Psoas muscle (tissue), 8 donors: Measurements from ENCODE around the gene TGM2. TPM values are rescaled to one million over a fixed set of nuclear protein-coding genes. Genes with fewer than 3 reads are reported as not detected.
A peak's percentile ranks its signal among the peaks of the same experiment; 100 is the strongest.

ENCODE experiments used
- ATAC-seq, 4 donors: fragments of 200-7000 bp; cut with Tn5 transposase; one replicate each; pipeline ENCODE4 v1.9.1; 2020; ENCODE audit warnings: moderate library complexity in 3 of 4, mild to moderate bottlenecking in 2 of 4
- DNase-seq, 2 donors: peaks; one replicate each; pipeline ENCODE4 v3.0.0-alpha.2; 2020
- H3K27ac ChIP-seq: fragments of 200-600 bp; one replicate; pipeline ENCODE4 v1.8.0; 2022
- H3K27me3 ChIP-seq, 3 donors: fragments of 200-600 bp in 1 of 3; one replicate each; pipeline versions ENCODE4 v1.6.1 to v1.8.0; 2013 to 2022; ENCODE audit warnings: low read length in 2 of 3, mild to moderate bottlenecking in 2 of 3, moderate library complexity in 1 of 3; ENCODE audit not compliant: insufficient read depth in 3 of 3
- H3K36me3 ChIP-seq, 2 donors: fragments of 200-600 bp in 1 of 2; one replicate each; pipeline versions ENCODE4 v1.6.1 to v1.8.0; 2013 to 2022; ENCODE audit warnings: low read depth in 1 of 2, mild to moderate bottlenecking in 1 of 2, moderate library complexity in 1 of 2; ENCODE audit not compliant: insufficient read depth in 1 of 2
- H3K4me1 ChIP-seq: fragments of 200-600 bp; one replicate; pipeline ENCODE4 v1.8.0; 2022
- H3K4me3 ChIP-seq: fragments of 200-600 bp; one replicate; pipeline ENCODE4 v1.8.0; 2022; ENCODE audit warnings: mild to moderate bottlenecking
- H3K9me3 ChIP-seq: fragments of 200-600 bp; one replicate; pipeline ENCODE4 v1.8.0; 2022
- WGBS, 3 donors: extraction: QIAGEN DNeasy Blood & Tissue Kit; methylation state at CpG; one replicate each; pipeline versions ENCODE4 v1.1.6 to v1.1.7; 2013; 5-methylcytosine and 5-hydroxymethylcytosine counted together
- intact Hi-C, 2 donors: fragments of 100-400 bp; cut with DNase I; formaldehyde crosslinking; loops; one replicate each; pipeline versions ENCODE4 v1.11.0 to v1.14.2; 2022
- polyA plus RNA-seq, 3 donors: library from polyadenylated mRNA; stranded (reverse); fragments of 200-250 nt; gene quantifications; one replicate each; pipeline ENCODE4 v1.2.3, GENCODE V29; 2013
- total RNA-seq, 4 donors: library from RNA; stranded (reverse); fragmentation: NEBNext Ultra II Directional in 2 of 4; extraction: Animal tissue kit (Norgen Biotek cat#: 25700) in 2 of 4; gene quantifications; one replicate each; pipeline versions ENCODE4 v1.2.1 to v1.2.4, GENCODE V29; 2021 to 2023
- TF ChIP-seq, protein P1 (sequence below): fragments of 200-600 bp; IDR thresholded peaks from one replicate; pipeline ENCODE4 v1.8.0; 2022; ENCODE audit warnings: antibody characterized with exemption
- donor health status: healthy with polysubstance abuse.
- donor health status: DM: no; HTN: no; CAD: no; lungs with moderate emphysema.
- donor health status: Bipolar disorder and iron deficiency.
- donor health status: healthy.
- donor health status: DM: yes; HTN: yes; CAD: no.
- donor health status: DM: no; HTN: no; CAD: no.
- donor health status: DM: no; HTN: no; CAD: no.
- donor health status: DM: yes; HTN: yes; CAD: no.

Gene TGM2
- total and polyA plus RNA-seq, 7 donors: 23.6 to 235 (median 117) TPM

DNA sequence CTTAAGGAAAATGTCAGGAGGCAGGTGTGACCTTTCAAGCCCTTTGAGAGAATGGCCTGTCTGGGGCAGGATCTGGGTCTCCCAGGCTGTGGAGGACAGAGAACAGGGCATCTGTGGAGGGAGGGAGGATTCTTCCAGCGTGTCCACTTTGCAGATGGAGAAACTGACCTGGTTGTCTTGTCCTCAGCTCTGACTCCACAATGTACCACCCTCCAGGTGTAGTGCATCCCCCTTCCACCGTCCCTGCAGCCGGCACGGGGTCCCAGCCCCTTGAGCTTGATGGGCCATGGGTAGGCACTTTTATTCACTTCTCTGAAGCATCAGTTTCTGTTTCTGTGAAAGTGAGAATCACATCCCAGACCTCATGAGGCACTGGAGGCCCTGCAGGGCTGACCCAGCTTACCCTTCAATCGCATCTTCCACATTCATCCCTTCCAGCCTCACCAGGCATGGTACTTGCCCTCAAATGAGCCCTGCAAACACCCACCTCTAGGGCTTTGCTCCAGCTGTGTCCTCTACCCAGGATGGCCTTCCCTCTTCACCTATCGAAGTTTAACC is 4.6 kb upstream of the TGM2 start:
- no peak overlapping the region for H3K27ac ChIP-seq
- H3K27me3 ChIP-seq: peaks cover 0 to 8% (median 0%) of the 10 kb centered on the region in 3 donors
- peaks cover 8% of the 10 kb centered on the region for H3K4me1 ChIP-seq
- no peaks in the 10 kb centered on the region for H3K36me3 ChIP-seq
- H3K4me3 ChIP-seq: no peak overlapping the region
- no peaks in the 10 kb centered on the region for H3K9me3 ChIP-seq
- TF ChIP-seq, protein P1, sequence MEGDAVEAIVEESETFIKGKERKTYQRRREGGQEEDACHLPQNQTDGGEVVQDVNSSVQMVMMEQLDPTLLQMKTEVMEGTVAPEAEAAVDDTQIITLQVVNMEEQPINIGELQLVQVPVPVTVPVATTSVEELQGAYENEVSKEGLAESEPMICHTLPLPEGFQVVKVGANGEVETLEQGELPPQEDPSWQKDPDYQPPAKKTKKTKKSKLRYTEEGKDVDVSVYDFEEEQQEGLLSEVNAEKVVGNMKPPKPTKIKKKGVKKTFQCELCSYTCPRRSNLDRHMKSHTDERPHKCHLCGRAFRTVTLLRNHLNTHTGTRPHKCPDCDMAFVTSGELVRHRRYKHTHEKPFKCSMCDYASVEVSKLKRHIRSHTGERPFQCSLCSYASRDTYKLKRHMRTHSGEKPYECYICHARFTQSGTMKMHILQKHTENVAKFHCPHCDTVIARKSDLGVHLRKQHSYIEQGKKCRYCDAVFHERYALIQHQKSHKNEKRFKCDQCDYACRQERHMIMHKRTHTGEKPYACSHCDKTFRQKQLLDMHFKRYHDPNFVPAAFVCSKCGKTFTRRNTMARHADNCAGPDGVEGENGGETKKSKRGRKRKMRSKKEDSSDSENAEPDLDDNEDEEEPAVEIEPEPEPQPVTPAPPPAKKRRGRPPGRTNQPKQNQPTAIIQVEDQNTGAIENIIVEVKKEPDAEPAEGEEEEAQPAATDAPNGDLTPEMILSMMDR: no peak
- WGBS, 3 donors: 85 to 91% (median 90%) methylated on average over 6 of the region's 6 CpGs
- intact Hi-C loops: loop anchor here (5.0 to 10.0 kb wide), 3 partner anchors 48 to 275 kb away; no protein-coding TSS in a partner anchor
- DNase-seq (no peak), ATAC-seq (no peak)

DNA sequence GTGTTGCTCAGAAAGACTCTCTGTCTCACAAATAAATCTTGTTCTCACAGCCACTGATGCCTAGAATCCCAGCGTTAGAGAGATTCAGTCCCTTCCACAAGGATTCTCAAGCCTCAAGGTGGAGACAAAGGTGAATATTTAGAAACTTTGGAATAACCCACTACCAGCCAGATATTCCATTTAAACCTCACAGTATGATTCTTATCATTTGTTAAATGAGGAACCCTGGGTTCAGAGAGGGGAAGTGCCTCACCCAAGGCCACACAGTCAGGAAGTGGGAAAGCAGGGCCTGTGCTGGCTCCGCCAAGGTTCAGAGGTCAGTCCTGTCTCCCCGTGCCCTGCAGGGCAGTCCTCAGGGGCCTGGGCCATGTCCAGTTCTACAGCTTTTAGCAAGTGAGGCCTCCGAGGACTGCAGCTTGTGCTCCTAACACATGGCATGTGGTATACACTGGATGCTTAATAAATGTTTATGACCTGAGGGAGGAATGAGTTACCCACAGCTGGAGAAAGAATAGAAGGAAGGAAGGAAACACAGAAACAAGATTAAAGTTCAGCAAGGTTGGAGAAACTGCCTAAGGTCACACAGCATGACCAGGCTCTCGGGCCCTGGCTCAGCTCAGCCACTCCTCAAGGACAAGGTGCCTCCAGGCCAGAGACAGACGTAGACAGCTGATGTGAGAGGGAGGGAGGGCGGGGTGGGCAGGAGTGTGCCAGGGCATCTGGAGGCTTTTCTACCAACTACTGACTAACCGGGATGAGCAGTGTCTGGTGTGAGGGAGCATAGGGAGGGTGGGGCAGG is 3.9 kb upstream of the TGM2 start:
- intact Hi-C loops: loop anchor here in 1 of 2 donors (5.0 to 10.0 kb wide), 2 partner anchors 53 to 274 kb away; no protein-coding TSS in a partner anchor
- 67 to 79% (median 71%) methylated on average over 7 to 8 of the region's 8 CpGs for WGBS, 3 donors
- H3K36me3 ChIP-seq: no peaks in the 10 kb centered on the region
- DNase-seq: peak; percentile 44 to 67
- H3K27me3 ChIP-seq: peaks cover 0 to 4% (median 0%) of the 10 kb centered on the region in 3 donors
- H3K4me3 ChIP-seq: no peak overlapping the region
- H3K27ac ChIP-seq: peak overlapping the region; percentile 41
- peaks cover 12% of the 10 kb centered on the region for H3K4me1 ChIP-seq
- peak in 2 of 4 donors; percentile 13 to 49 for ATAC-seq
- TF ChIP-seq, protein P1: no peak
- no peaks in the 10 kb centered on the region for H3K9me3 ChIP-seq

DNA sequence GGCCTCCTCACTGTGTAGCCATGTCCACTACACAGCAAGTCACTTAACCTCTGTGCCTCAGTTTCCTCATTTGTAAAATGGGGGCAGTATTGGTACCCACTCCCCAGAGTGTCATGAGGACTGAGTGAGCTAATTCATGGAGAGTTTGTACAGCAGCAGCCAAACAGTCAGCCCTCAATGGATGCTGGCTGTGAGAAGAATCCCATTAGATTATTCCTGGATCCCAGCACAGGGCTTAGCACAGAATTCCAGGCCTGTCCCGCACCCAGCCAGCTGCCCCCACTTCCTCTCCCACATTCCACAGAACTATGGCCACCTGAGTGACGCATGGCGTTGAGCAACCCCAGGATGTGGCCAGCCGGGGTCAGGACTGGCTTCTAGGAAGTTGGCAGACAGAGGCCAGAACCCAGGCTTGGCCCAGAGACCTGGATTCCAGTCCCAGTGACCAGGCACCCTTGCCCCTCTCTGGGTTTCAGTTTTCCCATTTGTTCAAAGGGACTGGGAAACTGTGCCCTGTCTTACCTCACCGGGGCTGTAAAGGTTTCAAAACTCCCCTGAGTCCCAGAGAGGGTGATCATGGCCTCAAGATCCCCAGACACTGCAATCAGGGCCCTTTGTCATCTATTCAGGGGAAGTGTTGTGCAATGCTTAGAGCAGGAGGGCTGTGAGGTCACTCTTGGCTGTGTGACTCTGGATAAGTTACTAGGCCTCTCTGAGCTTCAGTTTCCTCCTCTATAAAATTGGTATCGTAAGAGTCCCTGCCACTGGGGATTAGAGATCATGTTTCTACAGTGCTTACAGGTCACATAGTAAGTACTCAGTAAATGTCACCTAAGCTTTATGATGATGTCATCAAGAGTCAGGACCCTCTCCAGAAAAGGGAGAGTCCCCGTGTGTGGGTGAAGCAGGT is 3.0 kb upstream of the TGM2 start:
- H3K36me3 ChIP-seq: no peaks in the 10 kb centered on the region
- TF ChIP-seq, protein P1: no peak
- WGBS, 3 donors: 38 to 53% (median 38%) methylated on average over 7 of the region's 7 CpGs
- H3K27me3 ChIP-seq: no peaks in the 10 kb centered on the region
- peak; percentile 87 to 88 for DNase-seq
- ATAC-seq: peak in 3 of 4 donors; percentile 28 to 76 (median 69)
- peak overlapping the region; percentile 41 for H3K27ac ChIP-seq
- no peak overlapping the region for H3K4me3 ChIP-seq
- peaks cover 12% of the 10 kb centered on the region for H3K4me1 ChIP-seq
- no peaks in the 10 kb centered on the region for H3K9me3 ChIP-seq
- intact Hi-C loops: loop anchor here in 1 of 2 donors (5.0 to 10.0 kb wide), 2 partner anchors 54 to 273 kb away; no protein-coding TSS in a partner anchor

DNA sequence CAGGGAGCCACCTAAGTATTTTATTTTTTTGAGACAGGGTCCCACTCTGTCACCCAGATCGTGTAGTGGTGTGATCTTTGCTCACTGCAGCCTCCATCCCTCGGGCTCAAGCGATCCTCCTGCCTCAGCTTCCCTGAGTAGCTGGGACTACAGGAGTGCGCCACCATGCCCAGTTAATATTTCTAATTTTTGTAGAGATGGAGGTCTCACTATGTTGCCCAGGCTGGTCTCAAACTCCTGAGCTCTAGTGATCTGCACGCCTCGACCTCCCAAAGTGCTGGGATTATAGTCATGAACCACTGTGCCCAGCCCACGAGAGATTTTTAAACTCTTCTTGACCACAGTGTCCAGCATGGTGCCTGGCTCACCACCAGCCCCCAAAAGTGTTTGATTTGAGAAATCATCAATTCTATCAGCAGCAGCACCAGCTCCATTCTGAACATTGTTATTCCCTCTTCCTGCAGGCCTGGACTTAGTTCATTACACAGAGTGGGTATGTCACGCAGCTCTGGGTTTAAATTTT is 2.3 kb upstream of the TGM2 start:
- DNase-seq (no peak), ATAC-seq (no peak)
- no peak overlapping the region for H3K27ac ChIP-seq
- H3K4me1 ChIP-seq: peaks cover 12% of the 10 kb centered on the region
- H3K36me3 ChIP-seq: no peaks in the 10 kb centered on the region
- no peaks in the 10 kb centered on the region for H3K27me3 ChIP-seq
- 94 to 98% (median 96%) methylated on average over 8 of the region's 8 CpGs for WGBS, 3 donors
- no peaks in the 10 kb centered on the region for H3K9me3 ChIP-seq
- intact Hi-C loops: loop anchor here in 1 of 2 donors (5.0 to 10.0 kb wide), 2 partner anchors 55 to 273 kb away; no protein-coding TSS in a partner anchor
- H3K4me3 ChIP-seq: no peak overlapping the region
- TF ChIP-seq, protein P1: no peak
